ENCODE results near the gene WDR90. TPM values are rescaled to one million over a fixed set of nuclear protein-coding genes. Genes with fewer than 3 reads are reported as not detected.

The WDR90 gene
- total RNA-seq, 1 experiment from 2014 or later: 118 TPM

- TF ChIP-seq EZH2 (IDR thresholded peaks at IDR 0.05; ENCODE audit: low read depth): no peak
- TF ChIP-seq CTCF (conservative IDR thresholded peaks at IDR 0.05): no peak
- H3K4me2 ChIP-seq: no peak overlapping the region
- H4K20me1 ChIP-seq (ENCODE audit: insufficient read depth): peaks cover 7% of the 10 kb centered on the region; the same call in 1 of the 2 replicates
- no peaks in the 10 kb centered on the region for H3K9me2 ChIP-seq (ENCODE audit: insufficient read depth)
- no peaks in the 10 kb centered on the region for H3K4me1 ChIP-seq (replicated peaks; ENCODE audit: insufficient read depth)
- no peaks in the 10 kb centered on the region for H3K36me3 ChIP-seq (ENCODE audit: low read depth)
- intact Hi-C loops (cut with micrococcal nuclease; ENCODE audit: unreplicated experiment): no loop called here
- H3K27ac ChIP-seq: no peak overlapping the region
- H3K79me2 ChIP-seq (ENCODE audit: low read depth): peaks cover 12% of the 10 kb centered on the region
- DNase-seq: no peak
- no peak overlapping the region for H2AFZ ChIP-seq
- no peaks in the 10 kb centered on the region for H3K9me3 ChIP-seq (ENCODE audit: insufficient read depth, low read depth)
- no peaks in the 10 kb centered on the region for H3F3A ChIP-seq (ENCODE audit: insufficient read depth, low read depth)
- H3K27me3 ChIP-seq (ENCODE audit: insufficient read depth, low read depth): no peaks in the 10 kb centered on the region
- BruUV-seq (replicated peaks): no TSS peak
- ChIA-PET POLR2A (ENCODE audit: unreplicated experiment) (interaction anchor here (0.7 kb wide), 1 partner anchor 254 kb away, joined by 3 read pairs; no protein-coding TSS in a partner anchor), CTCF (no interaction called here)
- no peak overlapping the region for H3K4me3 ChIP-seq
These were observed 42.4 kb upstream of the WDR90 start for GRCh38 chr16:606656-607307.

GRCh38 chr16:608019-608418 is 41.1 kb upstream of the WDR90 start:
- Histone ChIP-seq H3K27ac (no peak overlapping the region), H3K4me1 (replicated peaks; ENCODE audit: insufficient read depth) (no peaks in the 10 kb centered on the region), H3F3A (ENCODE audit: insufficient read depth, low read depth) (no peaks in the 10 kb centered on the region), H2AFZ (no peak overlapping the region), H3K36me3 (ENCODE audit: low read depth) (no peaks in the 10 kb centered on the region), H3K79me2 (ENCODE audit: low read depth) (peaks cover 8% of the 10 kb centered on the region), H3K9me3 (ENCODE audit: insufficient read depth, low read depth) (no peaks in the 10 kb centered on the region), H3K4me3 (no peak overlapping the region), H3K4me2 (no peak overlapping the region), H3K27me3 (ENCODE audit: insufficient read depth, low read depth) (no peaks in the 10 kb centered on the region), H4K20me1 (ENCODE audit: insufficient read depth) (peaks cover 4% of the 10 kb centered on the region; the same call in 1 of the 2 replicates), H3K9me2 (ENCODE audit: insufficient read depth) (no peaks in the 10 kb centered on the region)
- BruUV-seq (replicated peaks): no TSS peak
- no peak for TF ChIP-seq EZH2 (IDR thresholded peaks at IDR 0.05; ENCODE audit: low read depth)
- ChIA-PET POLR2A (ENCODE audit: unreplicated experiment) (no interaction called here), CTCF (no interaction called here)
- intact Hi-C loops (cut with micrococcal nuclease; ENCODE audit: unreplicated experiment): no loop called here
- DNase-seq: no peak

- Histone ChIP-seq H3K79me2 (ENCODE audit: low read depth) (peaks cover 7% of the 10 kb centered on the region), H3K27me3 (ENCODE audit: insufficient read depth, low read depth) (no peaks in the 10 kb centered on the region), H3K9me3 (ENCODE audit: insufficient read depth, low read depth) (no peaks in the 10 kb centered on the region), H4K20me1 (ENCODE audit: insufficient read depth) (peaks cover 4% of the 10 kb centered on the region; the same call in 1 of the 2 replicates), H3K4me3 (no peak overlapping the region), H3K36me3 (ENCODE audit: low read depth) (no peaks in the 10 kb centered on the region), H2AFZ (no peak overlapping the region), H3F3A (ENCODE audit: insufficient read depth, low read depth) (no peaks in the 10 kb centered on the region), H3K9me2 (ENCODE audit: insufficient read depth) (no peaks in the 10 kb centered on the region), H3K4me1 (replicated peaks; ENCODE audit: insufficient read depth) (no peaks in the 10 kb centered on the region), H3K4me2 (no peak overlapping the region), H3K27ac (no peak overlapping the region)
- intact Hi-C loops (cut with micrococcal nuclease; ENCODE audit: unreplicated experiment): no loop called here
- ChIA-PET CTCF (interaction anchor here (1.3 kb wide), 1 partner anchor 16 kb away, joined by 3 read pairs; no protein-coding TSS in a partner anchor), POLR2A (ENCODE audit: unreplicated experiment) (interaction anchor here (0.7 kb wide), 1 partner anchor 33 kb away, joined by 3 read pairs; no protein-coding TSS in a partner anchor)
- BruUV-seq (replicated peaks): no TSS peak
- no peak for DNase-seq
- TF ChIP-seq CTCF (conservative IDR thresholded peaks at IDR 0.05) (no peak), EZH2 (IDR thresholded peaks at IDR 0.05; ENCODE audit: low read depth) (no peak)
These were observed 39.8 kb upstream of the WDR90 start for GRCh38 chr16:609316-609715.
